CD4-positive, CD25-positive, alpha-beta regulatory T cell (primary cell): Measurements from ENCODE around the gene ATP7B. TPM values are rescaled to one million over a fixed set of nuclear protein-coding genes. Genes with fewer than 3 reads are reported as not detected.
A peak's percentile ranks its signal among the peaks of the same experiment; 100 is the strongest.

Experiments
- ATAC-seq, 2 donors: fragments of 150-1000 bp; cut with Tn5 transposase; one replicate each; pipeline ENCODE4 v1.10.0; 2021; ENCODE audit warnings: low read depth in 2 of 2, moderate number of reproducible peaks in 2 of 2, moderate library complexity in 1 of 2
- DNase-seq, 3 donors: peaks; one replicate each; pipeline versions ENCODE4 v3.0.0 to v3.0.0-alpha.2; 2012 to 2022; ENCODE audit warnings: mixed read lengths in 1 of 3
- H3K27ac ChIP-seq: one replicate; pipeline ENCODE4 v1.7.0; 2013; ENCODE audit warnings: mild to moderate bottlenecking, low read length; ENCODE audit not compliant: insufficient read depth, poor library complexity, severe bottlenecking
- H3K27me3 ChIP-seq: one replicate; pipeline ENCODE4 v1.7.0; 2013; ENCODE audit warnings: low read length; ENCODE audit not compliant: control insufficient read depth, insufficient read depth
- H3K36me3 ChIP-seq: one replicate; pipeline ENCODE4 v1.7.0; 2013; ENCODE audit warnings: mild to moderate bottlenecking, low read length, moderate library complexity; ENCODE audit not compliant: control insufficient read depth, insufficient read depth
- H3K4me1 ChIP-seq: 2 replicates; pipeline ENCODE4 v1.7.0; 2013; ENCODE audit warnings: mild to moderate bottlenecking, low read length; ENCODE audit not compliant: insufficient read depth, control insufficient read depth, poor library complexity, severe bottlenecking
- H3K4me3 ChIP-seq: one replicate; pipeline ENCODE4 v1.7.0; 2013; ENCODE audit warnings: low read depth, mild to moderate bottlenecking, low read length, moderate library complexity
- H3K9me3 ChIP-seq, 2 experiments: 1 replicate in 1 of 2; 2 replicates in 1 of 2; pipeline ENCODE4 v1.7.0; 2013; ENCODE audit warnings: low read length in 2 of 2, mild to moderate bottlenecking in 1 of 2, moderate library complexity in 1 of 2; ENCODE audit not compliant: control insufficient read depth in 2 of 2
- H3K27ac Mint-ChIP-seq, 3 donors: one replicate each; pipeline ENCODE4 v1.8.0; 2020 to 2022; ENCODE audit warnings: mild to moderate bottlenecking in 3 of 3, mixed read lengths in 3 of 3, moderate library complexity in 2 of 3
- H3K27me3 Mint-ChIP-seq: one replicate; pipeline ENCODE4 v1.8.0; 2022; ENCODE audit warnings: mild to moderate bottlenecking, mixed read lengths
- H3K36me3 Mint-ChIP-seq: one replicate; pipeline ENCODE4 v1.8.0; 2020; ENCODE audit warnings: mixed read lengths
- H3K4me1 Mint-ChIP-seq, 4 donors: one replicate each; pipeline ENCODE4 v1.8.0; 2020 to 2022; ENCODE audit warnings: mixed read lengths in 4 of 4, mild to moderate bottlenecking in 1 of 4
- H3K4me3 Mint-ChIP-seq, 4 donors: one replicate each; pipeline ENCODE4 v1.8.0; 2020 to 2022; ENCODE audit warnings: mild to moderate bottlenecking in 4 of 4, mixed read lengths in 4 of 4, moderate library complexity in 3 of 4
- H3K9me3 Mint-ChIP-seq, 7 donors: one replicate each; pipeline ENCODE4 v1.8.0; 2020 to 2022; ENCODE audit warnings: mixed read lengths in 7 of 7, mild to moderate bottlenecking in 3 of 7, moderate library complexity in 2 of 7
- polyA plus RNA-seq, 4 donors: library from polyadenylated mRNA; unstranded; fragments of 300-500 nt; fragmentation: Illumina TruSeq; gene quantifications; one replicate each; pipeline ENCODE4 v1.2.3, GENCODE V29; 2021
- total RNA-seq: library from RNA; stranded (reverse); gene quantifications from one replicate; pipeline ENCODE4 v1.2.3, GENCODE V29; 2022

ATP7B gene
- total RNA-seq (1.4 TPM), polyA plus RNA-seq (under 1 TPM; 0.18 to 0.59 (median 0.28) TPM)

- Histone ChIP-seq H3K27ac (peak within 1 kb of the TSS; percentile 63), H3K4me3 (peak within 1 kb of the TSS; percentile 100), H3K9me3 (no peaks in the 10 kb centered on the region), H3K4me1 (peaks cover 30% of the 10 kb centered on the region), H3K36me3 (no peaks in the 10 kb centered on the region), H3K27me3 (peaks cover 29% of the 10 kb centered on the region)
- Mint-ChIP-seq H3K9me3 (peaks cover 0 to 4% (median 0%) of the 10 kb centered on the region in 7 donors), H3K36me3 (peaks cover 5% of the 10 kb centered on the region), H3K4me1 (peaks cover 13 to 33% (median 20%) of the 10 kb centered on the region in 4 donors), H3K4me3 (peak within 1 kb of the TSS; percentile 93 to 99 (median 96)), H3K27ac (peak within 1 kb of the TSS; percentile 90 to 94 (median 93)), H3K27me3 (peaks cover 38% of the 10 kb centered on the region)
- ATAC-seq (no peak), DNase-seq (peak in 1 of 3 donors; percentile 7)
Observed at GRCh38 chr13:52010890-52011631, at the start of gene ATP7B. Gene ATP7B (minus strand): TSS chr13:52011450. CDS start chr13:52011337, 113 bp downstream.

GRCh38 chr13:52053460-52053859 is 42.2 kb upstream of the ATP7B start:
- Mint-ChIP-seq H3K27ac (no peak overlapping the region), H3K36me3 (no peaks in the 10 kb centered on the region), H3K4me3 (no peak overlapping the region), H3K27me3 (peaks cover 10% of the 10 kb centered on the region), H3K9me3 (peaks cover 0 to 9% (median 2%) of the 10 kb centered on the region in 7 donors), H3K4me1 (no peaks in the 10 kb centered on the region)
- H3K36me3 ChIP-seq, result no peaks in the 10 kb centered on the region
- H3K27ac ChIP-seq, result no peak overlapping the region
- no peaks in the 10 kb centered on the region for H3K9me3 ChIP-seq
- ATAC-seq (no peak), DNase-seq (no peak)
- H3K27me3 ChIP-seq, result peaks cover 2% of the 10 kb centered on the region
- H3K4me1 ChIP-seq, result no peaks in the 10 kb centered on the region
- no peak overlapping the region for H3K4me3 ChIP-seq

- peaks cover 10% of the 10 kb centered on the region for H3K27me3 Mint-ChIP-seq
- H3K36me3 ChIP-seq, result no peaks in the 10 kb centered on the region
- no peak for ATAC-seq
- no peak overlapping the region for H3K27ac ChIP-seq
- H3K9me3 Mint-ChIP-seq, result peaks cover 0 to 10% (median 2%) of the 10 kb centered on the region in 7 donors
- no peak overlapping the region for H3K27ac Mint-ChIP-seq
- H3K27me3 ChIP-seq, result peaks cover 4% of the 10 kb centered on the region
- H3K4me1 ChIP-seq, result no peaks in the 10 kb centered on the region
- H3K36me3 Mint-ChIP-seq, result no peaks in the 10 kb centered on the region
- no peak for DNase-seq
- H3K9me3 ChIP-seq, result no peaks in the 10 kb centered on the region
- no peak overlapping the region for H3K4me3 Mint-ChIP-seq
- H3K4me1 Mint-ChIP-seq, result no peaks in the 10 kb centered on the region
- no peak overlapping the region for H3K4me3 ChIP-seq
Observed at GRCh38 chr13:52051400-52051799, 40.1 kb upstream of the ATP7B start.

GRCh38 chr13:52048516-52048915 is 37.3 kb upstream of the ATP7B start:
- Mint-ChIP-seq H3K4me3 (no peak overlapping the region), H3K36me3 (peaks cover 4% of the 10 kb centered on the region), H3K4me1 (peaks cover 0 to 2% (median 0%) of the 10 kb centered on the region in 4 donors), H3K9me3 (peaks cover 0 to 7% (median 5%) of the 10 kb centered on the region in 7 donors), H3K27me3 (peaks cover 6% of the 10 kb centered on the region), H3K27ac (no peak overlapping the region)
- Histone ChIP-seq H3K27me3 (peaks cover 4% of the 10 kb centered on the region), H3K4me1 (no peaks in the 10 kb centered on the region), H3K4me3 (no peak overlapping the region), H3K36me3 (no peaks in the 10 kb centered on the region), H3K9me3 (peaks cover 0 to 2% of the 10 kb centered on the region in 2 experiments), H3K27ac (no peak overlapping the region)
- DNase-seq (no peak), ATAC-seq (no peak)

GRCh38 chr13:52047463-52047862 is 36.2 kb upstream of the ATP7B start:
- Mint-ChIP-seq H3K27ac (no peak overlapping the region), H3K27me3 (peaks cover 5% of the 10 kb centered on the region), H3K4me1 (peaks cover 0 to 2% (median 0%) of the 10 kb centered on the region in 4 donors), H3K36me3 (peaks cover 4% of the 10 kb centered on the region), H3K9me3 (peaks cover 0 to 7% (median 5%) of the 10 kb centered on the region in 7 donors), H3K4me3 (no peak overlapping the region)
- Histone ChIP-seq H3K9me3 (peaks cover 0 to 2% of the 10 kb centered on the region in 2 experiments), H3K27me3 (peaks cover 4% of the 10 kb centered on the region), H3K4me1 (no peaks in the 10 kb centered on the region), H3K36me3 (no peaks in the 10 kb centered on the region), H3K4me3 (no peak overlapping the region), H3K27ac (no peak overlapping the region)
- ATAC-seq, result no peak
- no peak for DNase-seq

GRCh38 chr13:52043675-52044074 is 32.4 kb upstream of the ATP7B start:
- Histone ChIP-seq H3K4me3 (no peak overlapping the region), H3K27ac (no peak overlapping the region), H3K9me3 (peaks cover 0 to 7% of the 10 kb centered on the region in 2 experiments), H3K27me3 (peaks cover 2% of the 10 kb centered on the region), H3K36me3 (no peaks in the 10 kb centered on the region), H3K4me1 (no peaks in the 10 kb centered on the region)
- Mint-ChIP-seq H3K4me3 (no peak overlapping the region), H3K9me3 (peaks cover 0 to 7% (median 4%) of the 10 kb centered on the region in 7 donors), H3K27me3 (no peaks in the 10 kb centered on the region), H3K27ac (no peak overlapping the region), H3K4me1 (peaks cover 0 to 2% (median 0%) of the 10 kb centered on the region in 4 donors), H3K36me3 (peaks cover 9% of the 10 kb centered on the region)
- DNase-seq, result no peak
- ATAC-seq, result no peak

GRCh38 chr13:52036037-52036436 is 24.8 kb upstream of the ATP7B start:
- Mint-ChIP-seq H3K27me3 (no peaks in the 10 kb centered on the region), H3K4me3 (no peak overlapping the region), H3K9me3 (peaks cover 0 to 5% (median 2%) of the 10 kb centered on the region in 7 donors), H3K36me3 (peaks cover 17% of the 10 kb centered on the region), H3K27ac (no peak overlapping the region), H3K4me1 (peaks cover 0 to 17% (median 8%) of the 10 kb centered on the region in 4 donors)
- H3K27me3 ChIP-seq, result no peaks in the 10 kb centered on the region
- H3K9me3 ChIP-seq, result no peaks in the 10 kb centered on the region
- H3K4me3 ChIP-seq, result no peak overlapping the region
- no peak for ATAC-seq
- H3K4me1 ChIP-seq, result no peaks in the 10 kb centered on the region
- H3K27ac ChIP-seq, result no peak overlapping the region
- no peaks in the 10 kb centered on the region for H3K36me3 ChIP-seq
- no peak for DNase-seq
